ENCODE measurements around the gene ORAI2.
"Not testable (repeated sequence)": the region's sequence is repeated elsewhere in the genome, so short reads cannot be mapped to it uniquely, and the experiment has no call there.

ORAI2 gene

GRCh38 chr7:102446387-102447156 is 13.2 kb downstream of the ORAI2 start:
- ATAC-seq (replicated peaks) (no peak), DNase-seq (no peak)
- H3K4me3 Mint-ChIP-seq = peak overlapping the region; percentile 28 to 50
- H3K4me1 Mint-ChIP-seq = peaks cover 40 to 59% of the 10 kb centered on the region in 2 donors
- no peaks in the 10 kb centered on the region for H3K27me3 Mint-ChIP-seq
- peaks cover 51 to 61% of the 10 kb centered on the region in 2 donors for H3K36me3 Mint-ChIP-seq
- H3K27ac Mint-ChIP-seq = peak overlapping the region; percentile 97
- no peaks in the 10 kb centered on the region for H3K9me3 Mint-ChIP-seq

GRCh38 chr7:102447311-102447710 is 13.9 kb downstream of the ORAI2 start:
- H3K27ac Mint-ChIP-seq = peak overlapping the region; percentile 97
- H3K4me1 Mint-ChIP-seq = peaks cover 33 to 52% of the 10 kb centered on the region in 2 donors
- H3K9me3 Mint-ChIP-seq = no peaks in the 10 kb centered on the region
- ATAC-seq (replicated peaks) (no peak), DNase-seq (no peak)
- H3K36me3 Mint-ChIP-seq = peaks cover 45 to 53% of the 10 kb centered on the region in 2 donors
- H3K27me3 Mint-ChIP-seq = no peaks in the 10 kb centered on the region
- H3K4me3 Mint-ChIP-seq = no peak overlapping the region

DNA sequence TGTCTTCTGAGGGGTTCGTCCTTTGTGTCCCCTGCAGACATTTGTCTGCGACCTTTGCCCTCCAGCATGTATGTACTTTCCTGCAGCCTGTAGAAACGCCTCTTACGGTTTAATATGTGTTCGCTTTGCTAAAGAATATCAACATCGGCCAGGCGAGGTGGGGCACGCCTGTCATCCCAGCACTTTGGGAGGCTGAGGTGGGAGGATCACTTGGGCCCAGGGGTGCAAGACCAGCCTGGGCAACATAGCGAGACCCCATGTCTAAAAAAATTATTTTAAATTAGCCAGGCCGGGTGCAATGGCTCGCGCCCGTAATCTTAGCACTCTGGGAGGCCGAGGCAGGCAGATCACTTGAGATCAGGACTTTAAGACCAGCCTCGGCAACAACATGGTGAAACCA is 15.8 kb downstream of the ORAI2 start:
- no peaks in the 10 kb centered on the region for H3K9me3 Mint-ChIP-seq
- H3K36me3 Mint-ChIP-seq = peaks cover 41% of the 10 kb centered on the region in 2 donors
- no peak for ATAC-seq (replicated peaks)
- H3K4me3 Mint-ChIP-seq = no peak overlapping the region
- no peak for DNase-seq
- H3K27ac Mint-ChIP-seq = no peak overlapping the region
- peaks cover 27 to 39% of the 10 kb centered on the region in 2 donors for H3K4me1 Mint-ChIP-seq
- no peaks in the 10 kb centered on the region for H3K27me3 Mint-ChIP-seq

DNA sequence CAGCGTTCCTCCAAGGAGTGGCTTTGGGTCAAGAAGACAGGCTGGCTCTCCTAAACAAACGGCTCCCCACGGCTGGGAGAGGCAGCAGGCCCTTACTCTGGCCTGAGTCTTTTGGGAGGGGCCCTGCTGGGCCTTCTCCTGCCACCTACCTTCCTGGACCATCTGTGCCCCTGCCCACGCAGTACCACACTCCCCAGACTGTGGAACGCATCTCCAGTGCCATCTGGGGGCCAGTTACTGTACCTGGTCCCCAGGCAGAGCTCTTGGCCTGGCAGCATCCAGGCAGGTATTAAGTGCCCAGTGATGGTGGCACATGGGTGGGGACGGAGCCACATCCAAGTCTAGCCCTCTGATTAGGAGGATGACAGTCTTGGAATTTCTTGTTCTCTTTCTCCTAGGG is 16.9 kb downstream of the ORAI2 start:
- Mint-ChIP-seq H3K9me3 (no peaks in the 10 kb centered on the region), H3K27ac (peak overlapping the region; percentile 78), H3K4me1 (peaks cover 25 to 32% of the 10 kb centered on the region in 2 donors), H3K36me3 (peaks cover 39 to 44% of the 10 kb centered on the region in 2 donors), H3K4me3 (no peak overlapping the region), H3K27me3 (no peaks in the 10 kb centered on the region)
- peak; percentile 78 to 80 for ATAC-seq (replicated peaks)
- DNase-seq = peak; percentile 52

DNA sequence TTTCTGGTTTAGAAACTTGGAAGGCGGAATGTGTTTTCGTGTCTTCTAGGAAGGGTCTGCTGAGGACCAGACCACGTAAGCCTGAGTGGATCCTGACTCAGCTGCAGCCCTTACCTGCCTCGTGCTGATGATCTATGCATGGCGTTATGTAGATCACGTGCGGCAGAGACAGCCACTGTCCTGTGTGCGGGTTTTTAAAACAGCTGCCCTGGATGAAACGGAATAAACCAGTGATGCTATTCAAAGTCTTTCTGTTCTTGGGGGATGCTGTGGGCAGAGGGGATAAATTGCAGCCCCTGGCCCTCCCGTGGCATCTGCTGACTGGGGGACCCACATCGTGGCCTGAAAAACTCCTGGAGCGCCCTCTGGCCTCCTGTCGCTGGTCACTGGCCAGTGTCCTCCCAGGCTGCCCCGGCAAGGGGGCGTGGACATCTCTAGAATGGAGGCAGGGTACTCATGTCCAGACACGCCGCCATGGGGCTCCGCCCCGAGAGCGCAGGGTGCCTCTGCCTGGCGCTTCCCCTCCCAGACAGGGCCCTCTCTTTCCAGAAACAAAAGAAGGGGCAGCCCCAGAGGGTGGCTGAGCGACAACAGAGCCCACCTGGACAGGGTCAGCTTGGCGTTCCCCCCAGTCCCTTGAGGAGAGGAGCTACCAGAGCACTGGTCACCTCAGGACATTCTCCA is 18.1 kb downstream of the ORAI2 start:
- peaks cover 16 to 20% of the 10 kb centered on the region in 2 donors for H3K4me1 Mint-ChIP-seq
- H3K27ac Mint-ChIP-seq = no peak overlapping the region
- H3K4me3 Mint-ChIP-seq = no peak overlapping the region
- no peaks in the 10 kb centered on the region for H3K27me3 Mint-ChIP-seq
- no peak for DNase-seq
- peaks cover 31 to 35% of the 10 kb centered on the region in 2 donors for H3K36me3 Mint-ChIP-seq
- H3K9me3 Mint-ChIP-seq = no peaks in the 10 kb centered on the region
- no peak for ATAC-seq (replicated peaks)

GRCh38 chr7:102452451-102452850 is 19.1 kb downstream of the ORAI2 start:
- Mint-ChIP-seq H3K9me3 (no peaks in the 10 kb centered on the region), H3K4me3 (no peak overlapping the region), H3K36me3 (peaks cover 29% of the 10 kb centered on the region in 2 donors), H3K27ac (peak overlapping the region; percentile 42), H3K27me3 (no peaks in the 10 kb centered on the region), H3K4me1 (peaks cover 11% of the 10 kb centered on the region in 2 donors)
- no peak for ATAC-seq (replicated peaks)
- no peak for DNase-seq

GRCh38 chr7:102453319-102453718 is 19.9 kb downstream of the ORAI2 start:
- Mint-ChIP-seq H3K27ac (no peak overlapping the region), H3K27me3 (no peaks in the 10 kb centered on the region)
- no peak for ATAC-seq (replicated peaks)

DNA sequence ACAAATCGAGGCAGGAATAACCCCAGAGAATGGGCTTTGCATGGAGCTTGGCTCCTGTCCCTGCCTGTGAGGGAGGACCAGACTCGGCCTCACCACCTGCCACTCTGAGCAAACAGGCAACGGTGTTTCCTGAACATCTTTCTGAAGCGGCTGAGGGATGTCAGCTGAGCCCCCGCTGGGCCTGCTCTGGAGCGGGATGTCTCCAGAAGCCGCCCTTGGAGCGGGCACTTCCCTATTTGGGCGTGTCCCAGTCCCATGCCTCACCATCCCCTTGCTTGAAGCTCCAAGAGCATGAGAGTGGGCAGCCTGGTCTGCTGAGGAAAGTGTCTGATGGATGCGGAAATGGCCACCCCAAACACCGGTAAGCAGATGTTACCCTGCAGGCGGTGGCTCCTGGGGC is 21.1 kb downstream of the ORAI2 start:
- peaks cover 5 to 8% of the 10 kb centered on the region in 2 donors for H3K4me1 Mint-ChIP-seq
- H3K27me3 Mint-ChIP-seq = no peaks in the 10 kb centered on the region
- no peak overlapping the region for H3K4me3 Mint-ChIP-seq
- no peak for ATAC-seq (replicated peaks)
- no peak for DNase-seq
- peaks cover 31% of the 10 kb centered on the region in 2 donors for H3K36me3 Mint-ChIP-seq
- no peaks in the 10 kb centered on the region for H3K9me3 Mint-ChIP-seq
- H3K27ac Mint-ChIP-seq = no peak overlapping the region

More at GRCh38 chr7:102453319-102453718, 19.9 kb downstream of the ORAI2 start:
- no peak for DNase-seq
- H3K9me3 Mint-ChIP-seq = no peaks in the 10 kb centered on the region
- H3K4me3 Mint-ChIP-seq = no peak overlapping the region
- peaks cover 30 to 31% of the 10 kb centered on the region in 2 donors for H3K36me3 Mint-ChIP-seq
- peaks cover 7 to 8% of the 10 kb centered on the region in 2 donors for H3K4me1 Mint-ChIP-seq

DNA sequence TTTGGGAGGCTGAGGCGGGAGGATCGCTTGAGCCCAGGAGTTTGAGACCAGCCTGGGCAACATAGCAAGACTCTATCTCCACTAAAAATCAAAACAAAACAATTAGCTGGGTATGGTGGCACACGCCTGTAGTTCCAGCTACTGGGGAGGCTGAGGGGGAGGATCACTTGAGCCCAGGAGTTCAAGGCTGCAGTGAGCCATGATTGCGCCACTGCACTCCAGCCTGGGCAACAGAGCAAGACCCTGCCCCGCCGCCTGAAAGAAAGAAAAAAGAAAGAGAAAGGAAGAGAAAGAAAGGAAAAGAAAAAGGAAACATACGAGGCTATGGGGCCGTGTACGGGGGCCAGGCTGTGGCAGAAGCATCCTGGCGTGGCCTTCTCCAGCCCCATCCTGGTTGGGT is 21.6 kb downstream of the ORAI2 start:
- H3K4me3 Mint-ChIP-seq; H3K27me3 Mint-ChIP-seq; H3K4me1 Mint-ChIP-seq; ATAC-seq (replicated peaks); H3K9me3 Mint-ChIP-seq; DNase-seq: not testable (repeated sequence)
- Mint-ChIP-seq H3K36me3 (peaks cover 33 to 34% of the 10 kb centered on the region in 2 donors), H3K27ac (peak overlapping the region; percentile 0)

DNA sequence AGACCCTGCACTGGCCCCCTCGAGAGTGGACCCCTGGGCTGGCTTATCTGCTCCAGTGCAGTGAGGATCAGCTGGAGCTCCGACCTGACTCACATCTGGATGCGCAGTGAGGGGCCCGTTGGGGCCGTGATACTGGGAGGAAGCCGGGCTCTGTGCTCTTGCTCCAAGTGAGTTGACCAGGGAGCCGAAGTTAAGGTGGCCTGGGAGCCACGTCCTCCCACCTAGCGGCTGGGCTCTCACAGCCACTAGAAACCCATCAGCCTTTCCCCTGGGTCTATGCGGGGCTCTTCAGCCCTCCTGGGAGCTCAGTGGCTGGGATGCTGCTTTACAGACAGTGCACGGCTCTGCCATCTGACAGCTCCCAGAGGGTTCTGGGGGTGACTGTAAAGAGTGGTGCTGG is 22.2 kb downstream of the ORAI2 start:
- peak overlapping the region; percentile 0 for H3K27ac Mint-ChIP-seq
- H3K4me3 Mint-ChIP-seq = no peak overlapping the region

GRCh38 chr7:102456327-102456726 is 23.0 kb downstream of the ORAI2 start:
- no peaks in the 10 kb centered on the region for H3K9me3 Mint-ChIP-seq
- no peak overlapping the region for H3K27ac Mint-ChIP-seq
- H3K4me1 Mint-ChIP-seq = peaks cover 7 to 8% of the 10 kb centered on the region in 2 donors
- no peak for DNase-seq
- no peak overlapping the region for H3K4me3 Mint-ChIP-seq
- ATAC-seq (replicated peaks) = peak in 1 of 2 donors; percentile 12
- peaks cover 32 to 33% of the 10 kb centered on the region in 2 donors for H3K36me3 Mint-ChIP-seq
- H3K27me3 Mint-ChIP-seq = no peaks in the 10 kb centered on the region

More for the DNA sequence above, 22.2 kb downstream of the ORAI2 start:
- H3K9me3 Mint-ChIP-seq = no peaks in the 10 kb centered on the region
- DNase-seq (no peak), ATAC-seq (replicated peaks) (peak; percentile 17 to 26)
- H3K27me3 Mint-ChIP-seq = no peaks in the 10 kb centered on the region
- H3K36me3 Mint-ChIP-seq = peaks cover 30% of the 10 kb centered on the region in 2 donors
- peaks cover 4% of the 10 kb centered on the region in 2 donors for H3K4me1 Mint-ChIP-seq

- H3K4me3 Mint-ChIP-seq = no peak overlapping the region
- peaks cover 11 to 16% of the 10 kb centered on the region in 2 donors for H3K4me1 Mint-ChIP-seq
- no peak overlapping the region for H3K27ac Mint-ChIP-seq
- DNase-seq = no peak
- peaks cover 35% of the 10 kb centered on the region in 2 donors for H3K36me3 Mint-ChIP-seq
- H3K27me3 Mint-ChIP-seq = no peaks in the 10 kb centered on the region
- no peak for ATAC-seq (replicated peaks)
- no peaks in the 10 kb centered on the region for H3K9me3 Mint-ChIP-seq
Measured at GRCh38 chr7:102457352-102457924, 24.1 kb downstream of the ORAI2 start.

- H3K36me3 Mint-ChIP-seq = peaks cover 29 to 38% of the 10 kb centered on the region in 2 donors
Measured at GRCh38 chr7:102459221-102459844, 26.0 kb downstream of the ORAI2 start.

DNA sequence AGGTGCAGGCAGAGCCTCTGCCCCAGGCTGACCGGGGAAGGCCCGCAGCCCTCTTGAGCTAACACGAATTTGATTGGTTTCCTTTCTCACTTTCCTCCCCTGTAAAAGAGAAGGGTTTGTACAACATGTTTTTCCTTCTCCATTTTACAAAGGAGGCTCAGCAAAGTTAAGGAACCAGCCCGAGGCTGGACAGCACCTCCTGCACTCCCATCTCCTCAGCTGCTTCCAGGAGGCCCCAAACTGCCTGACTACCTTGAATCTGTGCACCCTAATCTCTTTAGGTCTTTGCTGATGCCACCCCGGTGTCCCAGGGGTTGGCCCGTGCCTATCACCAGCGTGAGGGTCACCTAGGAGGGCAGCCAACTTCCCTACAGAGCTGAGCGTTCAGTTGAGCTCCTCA is 27.1 kb downstream of the ORAI2 start:
- H3K27me3 Mint-ChIP-seq = no peaks in the 10 kb centered on the region
- H3K36me3 Mint-ChIP-seq = peaks cover 25 to 31% of the 10 kb centered on the region in 2 donors
- no peak for ATAC-seq (replicated peaks)
- H3K4me3 Mint-ChIP-seq = no peak overlapping the region
- H3K4me1 Mint-ChIP-seq = peaks cover 22 to 37% of the 10 kb centered on the region in 2 donors
- H3K9me3 Mint-ChIP-seq = no peaks in the 10 kb centered on the region
- no peak for DNase-seq
- no peak overlapping the region for H3K27ac Mint-ChIP-seq

More at GRCh38 chr7:102459221-102459844, 26.0 kb downstream of the ORAI2 start:
- DNase-seq = no peak
- no peak for ATAC-seq (replicated peaks)
- Mint-ChIP-seq H3K4me3 (no peak overlapping the region), H3K9me3 (no peaks in the 10 kb centered on the region), H3K27ac (peak overlapping the region; percentile 20), H3K27me3 (no peaks in the 10 kb centered on the region), H3K4me1 (peaks cover 21 to 29% of the 10 kb centered on the region in 2 donors)

All from stimulated activated naive B cell treated with anti-CD40 and anti-IgM and Interleukin-4, amounts not matched to agents 10 μg/mL and 1 μg/mL and 100 μg/mL, for 72 hours (primary cell).